GM23338 (cell line): ENCODE data around the gene RHOA.
A peak's percentile ranks its signal among the peaks of the same experiment; 100 is the strongest.

Experiments
- CREB1 ChIP-seq: fragments of 250-450 bp; sonication (Bioruptor Pico); IDR thresholded peaks from 2 replicates; pipeline ENCODE4 v1.5.0; 2020; ENCODE audit warnings: low read depth, mild to moderate bottlenecking, moderate library complexity
- EZH2 ChIP-seq: fragments of 200-600 bp; sonication (generic); IDR thresholded peaks from one replicate; pipeline ENCODE4 v1.8.0; 2017; ENCODE audit warnings: antibody characterized with exemption, mild to moderate bottlenecking, low read depth; ENCODE audit not compliant: unreplicated experiment
- EZH2phosphoT487 ChIP-seq: fragments of 200-600 bp; sonication (generic); IDR thresholded peaks from one replicate; pipeline ENCODE4 v1.8.1; 2018; ENCODE audit warnings: antibody characterized with exemption; ENCODE audit not compliant: unreplicated experiment
- JUNB ChIP-seq: IDR thresholded peaks from one replicate; pipeline ENCODE4 v1.6.1; 2016; ENCODE audit warnings: antibody characterized with exemption; ENCODE audit not compliant: unreplicated experiment
- NANOG ChIP-seq: IDR thresholded peaks from 2 replicates; pipeline ENCODE4 v1.6.1; 2016; ENCODE audit warnings: antibody characterized with exemption, borderline replicate concordance
- POLR2AphosphoS5 ChIP-seq: IDR thresholded peaks from 2 replicates; pipeline ENCODE4 v1.6.1; 2016; ENCODE audit warnings: antibody characterized with exemption, low read depth
- STAT1 ChIP-seq: IDR thresholded peaks from one replicate; pipeline ENCODE4 v1.6.1; 2016; ENCODE audit warnings: antibody characterized with exemption; ENCODE audit not compliant: unreplicated experiment
- ZNF331 ChIP-seq: fragments of 250-450 bp; sonication (Bioruptor Pico); IDR thresholded peaks from 2 replicates; pipeline ENCODE4 v1.5.0; 2020; ENCODE audit warnings: low read depth, mild to moderate bottlenecking, moderate library complexity
- TF ChIP-seq, protein P1 (sequence below), 2 experiments: fragments of 200-600 bp in 1 of 2; sonication (generic) in 1 of 2; conservative IDR thresholded peaks; 2 replicates each; pipeline versions ENCODE4 v1.5.1 to v1.6.1; 2016 to 2017; ENCODE audit warnings: antibody characterized with exemption in 2 of 2, low read depth in 2 of 2, mild to moderate bottlenecking in 2 of 2, moderate library complexity in 1 of 2
- TF ChIP-seq, protein P2 (sequence below): IDR thresholded peaks from one replicate; pipeline ENCODE4 v1.6.1; 2018; ENCODE audit warnings: antibody characterized with exemption; ENCODE audit not compliant: unreplicated experiment
- TF ChIP-seq, protein P3 (sequence below): fragments of 250-450 bp; sonication (Bioruptor Pico); IDR thresholded peaks from 2 replicates; pipeline ENCODE4 v1.5.0; 2020; ENCODE audit warnings: mild to moderate bottlenecking, moderate library complexity

DNA sequence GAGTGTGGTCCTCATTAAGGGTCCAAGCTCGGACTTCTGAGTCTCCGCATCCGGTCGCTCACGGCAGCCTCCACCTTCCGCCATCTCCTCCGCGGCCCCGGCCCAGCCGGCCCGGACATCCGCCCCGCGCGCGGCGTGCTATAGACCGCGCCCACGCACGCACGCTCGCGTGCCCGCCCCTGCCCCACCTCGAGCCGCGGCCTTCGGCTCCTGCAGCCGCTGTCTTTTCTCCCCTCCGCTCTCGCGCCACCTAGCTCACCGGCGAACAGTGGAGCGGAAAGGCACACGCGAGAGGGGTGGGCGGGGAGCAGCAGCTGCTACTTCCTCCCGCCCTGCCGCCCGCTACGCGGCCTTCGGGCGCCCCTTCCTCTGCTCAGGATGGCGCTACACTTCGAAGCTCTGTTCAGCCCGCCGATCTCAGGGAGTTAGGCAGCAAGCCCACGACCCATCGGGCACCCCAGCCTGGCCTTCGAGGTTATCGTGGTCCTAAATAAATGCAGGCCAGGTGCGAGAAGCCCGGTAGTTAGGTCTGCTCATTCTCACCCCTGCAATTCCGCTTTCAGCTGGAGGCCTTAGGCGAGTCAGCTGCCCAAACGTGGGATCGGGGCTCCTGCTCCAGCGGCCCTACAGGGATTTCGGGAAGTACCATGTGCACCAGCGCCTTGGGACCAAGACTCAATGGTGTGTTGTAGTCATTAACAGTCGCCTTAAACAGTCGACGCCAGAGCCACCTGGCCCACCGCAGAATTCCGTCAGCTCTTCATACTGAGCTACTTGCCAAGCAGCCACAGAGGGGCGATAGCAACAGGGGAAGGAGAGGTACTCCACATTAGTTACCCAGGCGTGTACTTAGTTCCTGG lies 71.6 kb downstream of the RHOA start, which contains the start of gene USP4:
- TF ChIP-seq, protein P1, sequence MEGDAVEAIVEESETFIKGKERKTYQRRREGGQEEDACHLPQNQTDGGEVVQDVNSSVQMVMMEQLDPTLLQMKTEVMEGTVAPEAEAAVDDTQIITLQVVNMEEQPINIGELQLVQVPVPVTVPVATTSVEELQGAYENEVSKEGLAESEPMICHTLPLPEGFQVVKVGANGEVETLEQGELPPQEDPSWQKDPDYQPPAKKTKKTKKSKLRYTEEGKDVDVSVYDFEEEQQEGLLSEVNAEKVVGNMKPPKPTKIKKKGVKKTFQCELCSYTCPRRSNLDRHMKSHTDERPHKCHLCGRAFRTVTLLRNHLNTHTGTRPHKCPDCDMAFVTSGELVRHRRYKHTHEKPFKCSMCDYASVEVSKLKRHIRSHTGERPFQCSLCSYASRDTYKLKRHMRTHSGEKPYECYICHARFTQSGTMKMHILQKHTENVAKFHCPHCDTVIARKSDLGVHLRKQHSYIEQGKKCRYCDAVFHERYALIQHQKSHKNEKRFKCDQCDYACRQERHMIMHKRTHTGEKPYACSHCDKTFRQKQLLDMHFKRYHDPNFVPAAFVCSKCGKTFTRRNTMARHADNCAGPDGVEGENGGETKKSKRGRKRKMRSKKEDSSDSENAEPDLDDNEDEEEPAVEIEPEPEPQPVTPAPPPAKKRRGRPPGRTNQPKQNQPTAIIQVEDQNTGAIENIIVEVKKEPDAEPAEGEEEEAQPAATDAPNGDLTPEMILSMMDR (conservative IDR thresholded peaks at IDR 0.05; ENCODE audit: low read depth in 2 of 2), result peak; percentile 43 to 71
- TF ChIP-seq CREB1 (peak; percentile 15; the same call in 1 of the 2 replicates), EZH2 (no peak), JUNB (no peak), POLR2AphosphoS5 (peak; percentile 66; the same call in 1 of the 2 replicates), ZNF331 (CRISPR knock-in tag) (no peak), EZH2phosphoT487 (no peak), NANOG (no peak), STAT1 (no peak)
- TF ChIP-seq, protein P2, sequence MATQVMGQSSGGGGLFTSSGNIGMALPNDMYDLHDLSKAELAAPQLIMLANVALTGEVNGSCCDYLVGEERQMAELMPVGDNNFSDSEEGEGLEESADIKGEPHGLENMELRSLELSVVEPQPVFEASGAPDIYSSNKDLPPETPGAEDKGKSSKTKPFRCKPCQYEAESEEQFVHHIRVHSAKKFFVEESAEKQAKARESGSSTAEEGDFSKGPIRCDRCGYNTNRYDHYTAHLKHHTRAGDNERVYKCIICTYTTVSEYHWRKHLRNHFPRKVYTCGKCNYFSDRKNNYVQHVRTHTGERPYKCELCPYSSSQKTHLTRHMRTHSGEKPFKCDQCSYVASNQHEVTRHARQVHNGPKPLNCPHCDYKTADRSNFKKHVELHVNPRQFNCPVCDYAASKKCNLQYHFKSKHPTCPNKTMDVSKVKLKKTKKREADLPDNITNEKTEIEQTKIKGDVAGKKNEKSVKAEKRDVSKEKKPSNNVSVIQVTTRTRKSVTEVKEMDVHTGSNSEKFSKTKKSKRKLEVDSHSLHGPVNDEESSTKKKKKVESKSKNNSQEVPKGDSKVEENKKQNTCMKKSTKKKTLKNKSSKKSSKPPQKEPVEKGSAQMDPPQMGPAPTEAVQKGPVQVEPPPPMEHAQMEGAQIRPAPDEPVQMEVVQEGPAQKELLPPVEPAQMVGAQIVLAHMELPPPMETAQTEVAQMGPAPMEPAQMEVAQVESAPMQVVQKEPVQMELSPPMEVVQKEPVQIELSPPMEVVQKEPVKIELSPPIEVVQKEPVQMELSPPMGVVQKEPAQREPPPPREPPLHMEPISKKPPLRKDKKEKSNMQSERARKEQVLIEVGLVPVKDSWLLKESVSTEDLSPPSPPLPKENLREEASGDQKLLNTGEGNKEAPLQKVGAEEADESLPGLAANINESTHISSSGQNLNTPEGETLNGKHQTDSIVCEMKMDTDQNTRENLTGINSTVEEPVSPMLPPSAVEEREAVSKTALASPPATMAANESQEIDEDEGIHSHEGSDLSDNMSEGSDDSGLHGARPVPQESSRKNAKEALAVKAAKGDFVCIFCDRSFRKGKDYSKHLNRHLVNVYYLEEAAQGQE, result no peak
- TF ChIP-seq, protein P3, sequence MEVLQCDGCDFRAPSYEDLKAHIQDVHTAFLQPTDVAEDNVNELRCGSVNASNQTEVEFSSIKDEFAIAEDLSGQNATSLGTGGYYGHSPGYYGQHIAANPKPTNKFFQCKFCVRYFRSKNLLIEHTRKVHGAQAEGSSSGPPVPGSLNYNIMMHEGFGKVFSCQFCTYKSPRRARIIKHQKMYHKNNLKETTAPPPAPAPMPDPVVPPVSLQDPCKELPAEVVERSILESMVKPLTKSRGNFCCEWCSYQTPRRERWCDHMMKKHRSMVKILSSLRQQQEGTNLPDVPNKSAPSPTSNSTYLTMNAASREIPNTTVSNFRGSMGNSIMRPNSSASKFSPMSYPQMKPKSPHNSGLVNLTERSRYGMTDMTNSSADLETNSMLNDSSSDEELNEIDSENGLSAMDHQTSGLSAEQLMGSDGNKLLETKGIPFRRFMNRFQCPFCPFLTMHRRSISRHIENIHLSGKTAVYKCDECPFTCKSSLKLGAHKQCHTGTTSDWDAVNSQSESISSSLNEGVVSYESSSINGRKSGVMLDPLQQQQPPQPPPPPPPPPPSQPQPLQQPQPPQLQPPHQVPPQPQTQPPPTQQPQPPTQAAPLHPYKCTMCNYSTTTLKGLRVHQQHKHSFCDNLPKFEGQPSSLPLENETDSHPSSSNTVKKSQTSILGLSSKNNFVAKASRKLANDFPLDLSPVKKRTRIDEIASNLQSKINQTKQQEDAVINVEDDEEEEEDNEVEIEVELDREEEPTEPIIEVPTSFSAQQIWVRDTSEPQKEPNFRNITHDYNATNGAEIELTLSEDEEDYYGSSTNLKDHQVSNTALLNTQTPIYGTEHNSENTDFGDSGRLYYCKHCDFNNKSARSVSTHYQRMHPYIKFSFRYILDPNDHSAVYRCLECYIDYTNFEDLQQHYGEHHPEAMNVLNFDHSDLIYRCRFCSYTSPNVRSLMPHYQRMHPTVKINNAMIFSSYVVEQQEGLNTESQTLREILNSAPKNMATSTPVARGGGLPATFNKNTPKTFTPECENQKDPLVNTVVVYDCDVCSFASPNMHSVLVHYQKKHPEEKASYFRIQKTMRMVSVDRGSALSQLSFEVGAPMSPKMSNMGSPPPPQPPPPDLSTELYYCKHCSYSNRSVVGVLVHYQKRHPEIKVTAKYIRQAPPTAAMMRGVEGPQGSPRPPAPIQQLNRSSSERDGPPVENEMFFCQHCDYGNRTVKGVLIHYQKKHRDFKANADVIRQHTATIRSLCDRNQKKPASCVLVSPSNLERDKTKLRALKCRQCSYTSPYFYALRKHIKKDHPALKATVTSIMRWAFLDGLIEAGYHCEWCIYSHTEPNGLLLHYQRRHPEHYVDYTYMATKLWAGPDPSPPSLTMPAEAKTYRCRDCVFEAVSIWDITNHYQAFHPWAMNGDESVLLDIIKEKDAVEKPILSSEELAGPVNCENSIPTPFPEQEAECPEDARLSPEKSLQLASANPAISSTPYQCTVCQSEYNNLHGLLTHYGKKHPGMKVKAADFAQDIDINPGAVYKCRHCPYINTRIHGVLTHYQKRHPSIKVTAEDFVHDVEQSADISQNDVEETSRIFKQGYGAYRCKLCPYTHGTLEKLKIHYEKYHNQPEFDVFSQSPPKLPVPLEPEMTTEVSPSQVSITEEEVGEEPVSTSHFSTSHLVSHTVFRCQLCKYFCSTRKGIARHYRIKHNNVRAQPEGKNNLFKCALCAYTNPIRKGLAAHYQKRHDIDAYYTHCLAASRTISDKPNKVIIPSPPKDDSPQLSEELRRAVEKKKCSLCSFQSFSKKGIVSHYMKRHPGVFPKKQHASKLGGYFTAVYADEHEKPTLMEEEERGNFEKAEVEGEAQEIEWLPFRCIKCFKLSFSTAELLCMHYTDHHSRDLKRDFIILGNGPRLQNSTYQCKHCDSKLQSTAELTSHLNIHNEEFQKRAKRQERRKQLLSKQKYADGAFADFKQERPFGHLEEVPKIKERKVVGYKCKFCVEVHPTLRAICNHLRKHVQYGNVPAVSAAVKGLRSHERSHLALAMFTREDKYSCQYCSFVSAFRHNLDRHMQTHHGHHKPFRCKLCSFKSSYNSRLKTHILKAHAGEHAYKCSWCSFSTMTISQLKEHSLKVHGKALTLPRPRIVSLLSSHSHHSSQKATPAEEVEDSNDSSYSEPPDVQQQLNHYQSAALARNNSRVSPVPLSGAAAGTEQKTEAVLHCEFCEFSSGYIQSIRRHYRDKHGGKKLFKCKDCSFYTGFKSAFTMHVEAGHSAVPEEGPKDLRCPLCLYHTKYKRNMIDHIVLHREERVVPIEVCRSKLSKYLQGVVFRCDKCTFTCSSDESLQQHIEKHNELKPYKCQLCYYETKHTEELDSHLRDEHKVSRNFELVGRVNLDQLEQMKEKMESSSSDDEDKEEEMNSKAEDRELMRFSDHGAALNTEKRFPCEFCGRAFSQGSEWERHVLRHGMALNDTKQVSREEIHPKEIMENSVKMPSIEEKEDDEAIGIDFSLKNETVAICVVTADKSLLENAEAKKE (CRISPR knock-in tag), result no peak
